ENCODE measurements around the gene PRDM16.

DNA sequence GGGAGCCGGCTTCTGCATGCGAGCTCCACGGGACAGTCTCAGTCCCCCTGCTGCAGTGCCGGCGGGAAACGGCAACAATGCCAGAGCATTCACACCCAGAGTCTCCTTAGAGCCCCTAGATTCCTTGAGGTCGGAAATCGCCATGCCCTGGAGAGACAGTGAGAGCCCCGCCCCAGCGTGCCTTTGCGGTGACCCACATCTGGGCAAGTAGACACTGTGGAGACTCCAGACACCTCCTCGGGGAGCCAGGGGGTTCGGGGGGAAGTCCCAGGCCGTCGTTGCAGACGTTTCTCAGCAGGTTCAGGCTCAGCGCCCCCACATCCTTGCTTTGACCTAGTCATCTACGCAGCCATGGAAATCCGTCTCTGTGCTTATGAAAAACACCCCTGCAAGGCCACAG is 304.2 kb downstream of the PRDM16 start:
- TF ChIP-seq POLR2A (IDR thresholded peaks at IDR 0.05) = no peak
- TF ChIP-seq, protein P1, sequence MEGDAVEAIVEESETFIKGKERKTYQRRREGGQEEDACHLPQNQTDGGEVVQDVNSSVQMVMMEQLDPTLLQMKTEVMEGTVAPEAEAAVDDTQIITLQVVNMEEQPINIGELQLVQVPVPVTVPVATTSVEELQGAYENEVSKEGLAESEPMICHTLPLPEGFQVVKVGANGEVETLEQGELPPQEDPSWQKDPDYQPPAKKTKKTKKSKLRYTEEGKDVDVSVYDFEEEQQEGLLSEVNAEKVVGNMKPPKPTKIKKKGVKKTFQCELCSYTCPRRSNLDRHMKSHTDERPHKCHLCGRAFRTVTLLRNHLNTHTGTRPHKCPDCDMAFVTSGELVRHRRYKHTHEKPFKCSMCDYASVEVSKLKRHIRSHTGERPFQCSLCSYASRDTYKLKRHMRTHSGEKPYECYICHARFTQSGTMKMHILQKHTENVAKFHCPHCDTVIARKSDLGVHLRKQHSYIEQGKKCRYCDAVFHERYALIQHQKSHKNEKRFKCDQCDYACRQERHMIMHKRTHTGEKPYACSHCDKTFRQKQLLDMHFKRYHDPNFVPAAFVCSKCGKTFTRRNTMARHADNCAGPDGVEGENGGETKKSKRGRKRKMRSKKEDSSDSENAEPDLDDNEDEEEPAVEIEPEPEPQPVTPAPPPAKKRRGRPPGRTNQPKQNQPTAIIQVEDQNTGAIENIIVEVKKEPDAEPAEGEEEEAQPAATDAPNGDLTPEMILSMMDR (IDR thresholded peaks at IDR 0.05) = no peak

All from uterus (tissue), 2 donors.